A673 (cell line): ENCODE results near the gene IFITM2.

ENCODE experiments used
- CTCF ChIP-seq: fragments of 300-800, 200-600 bp; sonication (generic); conservative IDR thresholded peaks from 2 replicates; pipeline ENCODE4 v1.5.1; 2017; ENCODE audit warnings: low read depth, mild to moderate bottlenecking, antibody characterized with exemption, low read length, moderate library complexity, mixed read lengths
- EZH2 ChIP-seq: fragments of 200-600 bp; sonication (generic); IDR thresholded peaks from 2 replicates; pipeline ENCODE4 v1.6.1; 2017; ENCODE audit warnings: borderline replicate concordance, low read depth, mild to moderate bottlenecking, mixed read lengths, antibody characterized with exemption, low read length; ENCODE audit not compliant: poor library complexity, severe bottlenecking

- TF ChIP-seq CTCF (no peak), EZH2 (no peak)
Observed at GRCh38 chr11:303363-303762, 4.3 kb upstream of the IFITM2 start.
